Stimulated activated naive CD8-positive, alpha-beta T cell treated with anti-CD3 and anti-CD28 coated beads, Interleukin-15, Interleukin-2, amounts not matched to agents 100 ng/mL and 50 ng/mL, for 24 hours (primary cell): Measurements from ENCODE around the gene AXIN2.

ENCODE experiments used
- H3K27ac Mint-ChIP-seq: one replicate; pipeline ENCODE4 v1.8.0; 2021; ENCODE audit warnings: mild to moderate bottlenecking, mixed read lengths
- H3K27me3 Mint-ChIP-seq: one replicate; pipeline ENCODE4 v1.8.0; 2021; ENCODE audit warnings: mixed read lengths
- H3K36me3 Mint-ChIP-seq: one replicate; pipeline ENCODE4 v1.8.0; 2021; ENCODE audit warnings: low read depth, mixed read lengths
- H3K4me1 Mint-ChIP-seq: one replicate; pipeline ENCODE4 v1.8.0; 2021; ENCODE audit warnings: low read depth, mixed read lengths
- H3K4me3 Mint-ChIP-seq: one replicate; pipeline ENCODE4 v1.8.0; 2021; ENCODE audit warnings: mild to moderate bottlenecking, mixed read lengths
- H3K9me3 Mint-ChIP-seq: one replicate; pipeline ENCODE4 v1.8.0; 2021; ENCODE audit warnings: mixed read lengths

AXIN2 gene

GRCh38 chr17:65479282-65479681 lies 82.2 kb downstream of the AXIN2 start:
- H3K9me3 Mint-ChIP-seq = no peaks in the 10 kb centered on the region
- H3K27me3 Mint-ChIP-seq = no peaks in the 10 kb centered on the region
- no peak overlapping the region for H3K27ac Mint-ChIP-seq
- no peak overlapping the region for H3K4me3 Mint-ChIP-seq
- no peaks in the 10 kb centered on the region for H3K36me3 Mint-ChIP-seq
- H3K4me1 Mint-ChIP-seq = no peaks in the 10 kb centered on the region
